GM12878 (cell line): ENCODE results near the gene ATP13A2. TPM values are rescaled to one million over a fixed set of nuclear protein-coding genes. Genes with fewer than 3 reads are reported as not detected.
A peak's percentile ranks its signal among the peaks of the same experiment; 100 is the strongest.

Experiments used
- ATAC-seq: fragments of 200-7000 bp; cut with Tn5 transposase; 3 replicates; pipeline ENCODE4 v1.9.1; 2020; ENCODE audit warnings: mild to moderate bottlenecking, moderate library complexity
- BruUV-seq: library from RNA; stranded (reverse); fragments of 400-500 nt; replicated peaks from 2 replicates; lab custom pipeline; 2021; lab: Mats Ljungman, UMichigan
- CTCF ChIA-PET: fragments of 300-600 bp; sonication (Branson Sonifier 250); formaldehyde crosslinking; extraction: SDS; loops from one replicate; lab custom pipeline; 2021; ENCODE audit warnings: inconsistent platforms; lab: Yijun Ruan, JAX
- POLR2A ChIA-PET: fragments of 350-600 bp; formaldehyde crosslinking; extraction: SDS; loops from one replicate; lab custom pipeline; 2021; ENCODE audit warnings: inconsistent platforms; lab: Charles Lee
- RAD21 ChIA-PET: fragments of 300-600 bp; sonication (Branson Sonifier 250); formaldehyde crosslinking; loops from one replicate; lab custom pipeline; 2023; ENCODE audit warnings: antibody characterized with exemption; ENCODE audit not compliant: unreplicated experiment; lab: Charles Lee
- SMC1A ChIA-PET: fragments of 300-600 bp; sonication (Branson Sonifier 250); formaldehyde crosslinking; loops from one replicate; lab custom pipeline; 2023; ENCODE audit not compliant: unreplicated experiment, uncharacterized antibody; lab: Charles Lee
- DNase-seq: peaks from one replicate; pipeline ENCODE4 v3.0.0-alpha.2; 2011; ENCODE audit warnings: low read depth, low spot score
- FAIRE-seq: peaks from 3 replicates; lab custom pipeline; 2011; peaks lifted over from hg19 to GRCh38; lab: Jason Lieb, UNC
- H2AFZ ChIP-seq: 2 replicates; pipeline ENCODE4 v1.6.0; 2011; ENCODE audit warnings: low read depth, low read length, control low read depth; ENCODE audit not compliant: control insufficient read depth
- H3K27ac ChIP-seq: 2 replicates; pipeline ENCODE4 v1.5.1; 2011; ENCODE audit warnings: control low read depth; ENCODE audit not compliant: control insufficient read depth, insufficient read depth
- H3K27me3 ChIP-seq, 2 experiments: replicated peaks in 1 of 2; 2 replicates each; pipeline versions ENCODE4 v1.6.0 to v1.6.1; 2011; ENCODE audit warnings: low read length in 1 of 2; ENCODE audit not compliant: control insufficient read depth in 2 of 2, insufficient read depth in 2 of 2
- H3K36me3 ChIP-seq, 2 experiments: 2 replicates each; pipeline ENCODE4 v1.5.1; 2011; ENCODE audit warnings: low read length in 1 of 2; ENCODE audit not compliant: control insufficient read depth in 2 of 2, insufficient read depth in 2 of 2
- H3K4me1 ChIP-seq: 2 replicates; pipeline ENCODE4 v1.6.1; 2011; ENCODE audit warnings: mild to moderate bottlenecking, low read length, moderate library complexity, mixed read lengths; ENCODE audit not compliant: control insufficient read depth, insufficient read depth
- H3K4me2 ChIP-seq: 2 replicates; pipeline ENCODE4 v1.6.0; 2011; ENCODE audit warnings: control low read depth; ENCODE audit not compliant: control insufficient read depth, insufficient read depth
- H3K4me3 ChIP-seq: fragments of 200-600 bp; sonication (generic); 2 replicates; pipeline ENCODE4 v1.5.1; 2016
- H3K79me2 ChIP-seq: 2 replicates; pipeline ENCODE4 v1.6.0; 2011; ENCODE audit warnings: low read length; ENCODE audit not compliant: control insufficient read depth, insufficient read depth
- H3K9ac ChIP-seq: 2 replicates; pipeline ENCODE4 v1.8.0; 2011; ENCODE audit warnings: low read length, control low read depth, mixed read lengths; ENCODE audit not compliant: control insufficient read depth, insufficient read depth
- H3K9me3 ChIP-seq: replicated peaks from 3 replicates; pipeline ENCODE4 v1.5.1; 2011; ENCODE audit warnings: mild to moderate bottlenecking, low read length; ENCODE audit not compliant: control insufficient read depth, insufficient read depth
- H4K20me1 ChIP-seq: 2 replicates; pipeline ENCODE4 v1.6.0; 2011; ENCODE audit not compliant: control insufficient read depth, insufficient read depth
- BHLHE40 ChIP-seq, 2 experiments: fragments of 450-650 bp in 1 of 2; IDR thresholded peaks; 2 replicates each; pipeline ENCODE4 v1.6.1; 2011 to 2017; ENCODE audit warnings: low read depth in 2 of 2, borderline replicate concordance in 1 of 2, improper control_type of control experiment in 1 of 2, low read length in 1 of 2, mild to moderate bottlenecking in 1 of 2
- CEBPB ChIP-seq, 2 experiments: fragments of 150-350 bp in 1 of 2; IDR thresholded peaks; 2 replicates each; pipeline ENCODE4 v1.6.1; 2012 to 2014; ENCODE audit warnings: low read depth in 2 of 2, low read length in 2 of 2, borderline replicate concordance in 1 of 2, inconsistent platforms in 1 of 2
- CTCF ChIP-seq, 3 experiments: IDR thresholded peaks in 2 of 3; conservative IDR thresholded peaks in 1 of 3; 2 replicates each; pipeline ENCODE4 v1.5.1; 2011; ENCODE audit warnings: low read depth in 3 of 3, low read length in 3 of 3, mild to moderate bottlenecking in 3 of 3, control low read depth in 2 of 3, moderate library complexity in 2 of 3, inconsistent platforms in 1 of 3, mixed read lengths in 1 of 3; ENCODE audit not compliant: control insufficient read depth in 2 of 3, insufficient read depth in 1 of 3; ENCODE audit errors: extremely low read depth in 1 of 3
- EED ChIP-seq: sonication (generic); IDR thresholded peaks from 2 replicates; pipeline ENCODE4 v1.6.1; 2016; ENCODE audit warnings: antibody characterized with exemption, low read depth
- ETV6 ChIP-seq, 2 experiments: fragments of 450-650 bp in 1 of 2; IDR thresholded peaks in 1 of 2; conservative IDR thresholded peaks in 1 of 2; 2 replicates each; pipeline ENCODE4 v1.6.1; 2014; ENCODE audit warnings: antibody characterized with exemption in 1 of 2, borderline replicate concordance in 1 of 2, low read depth in 1 of 2, mild to moderate bottlenecking in 1 of 2, moderate library complexity in 1 of 2
- GABPA ChIP-seq: IDR thresholded peaks from 2 replicates; pipeline ENCODE4 v1.6.1; 2014; ENCODE audit warnings: antibody characterized with exemption, low read depth, mild to moderate bottlenecking, inconsistent platforms
- HDAC6 ChIP-seq: fragments of 200-600 bp; sonication (generic); IDR thresholded peaks from one replicate; pipeline ENCODE4 v1.8.0; 2017; ENCODE audit warnings: antibody characterized with exemption; ENCODE audit not compliant: unreplicated experiment
- JUND ChIP-seq: IDR thresholded peaks from 2 replicates; pipeline ENCODE4 v1.6.1; 2012; ENCODE audit warnings: low read depth, mild to moderate bottlenecking, low read length, improper control_type of control experiment, moderate library complexity
- PAX8 ChIP-seq: fragments of 450-650 bp; IDR thresholded peaks from 2 replicates; pipeline ENCODE4 v1.6.1; 2017; ENCODE audit warnings: mild to moderate bottlenecking, moderate library complexity
- POU2F2 ChIP-seq: IDR thresholded peaks from 3 replicates; pipeline ENCODE4 v1.6.1; 2011; ENCODE audit warnings: low read depth, mild to moderate bottlenecking, low read length, borderline replicate concordance
- RBBP5 ChIP-seq: fragments of 200-600 bp; sonication (generic); conservative IDR thresholded peaks from 2 replicates; pipeline ENCODE4 v1.6.1; 2016
- RUNX3 ChIP-seq: IDR thresholded peaks from 2 replicates; pipeline ENCODE4 v1.6.1; 2012; ENCODE audit warnings: low read length, inconsistent platforms
- SIX5 ChIP-seq: IDR thresholded peaks from 2 replicates; pipeline ENCODE4 v1.6.1; 2011; ENCODE audit warnings: mild to moderate bottlenecking, low read depth, low read length, moderate library complexity; ENCODE audit not compliant: severe bottlenecking
- SP1 ChIP-seq: IDR thresholded peaks from one replicate; pipeline ENCODE4 v1.6.1; 2011; ENCODE audit warnings: low read depth, low read length
- SREBF2 ChIP-seq: IDR thresholded peaks from 2 replicates; pipeline ENCODE4 v1.6.1; 2012; ENCODE audit warnings: mild to moderate bottlenecking, low read length
- YY1 ChIP-seq: IDR thresholded peaks from 2 replicates; pipeline ENCODE4 v1.6.1; 2011; ENCODE audit warnings: low read depth, mild to moderate bottlenecking, low read length
- ZNF274 ChIP-seq: IDR thresholded peaks from one replicate; pipeline ENCODE4 v1.8.0; 2011; ENCODE audit not compliant: insufficient read length, insufficient read depth
- WGBS: methylation state at CpG from one replicate; pipeline ENCODE4 v1.1.6; 2016; ENCODE audit warnings: low lambda C conversion rate; ENCODE audit not compliant: insufficient replicate concordance, insufficient coverage; ENCODE audit errors: missing lambda C conversion rate; 5-methylcytosine and 5-hydroxymethylcytosine counted together
- in situ Hi-C: fragments of 300-500 bp; cut with MboI; formaldehyde crosslinking; loops from 9 replicates; pipeline ENCODE4 v1.14.3; 2018; ENCODE audit warnings: mixed read lengths
- intact Hi-C: fragments of 100-400 bp; cut with micrococcal nuclease; formaldehyde crosslinking; loops from one replicate; pipeline ENCODE4 v1.14.2; 2022; ENCODE audit not compliant: unreplicated experiment
- polyA plus RNA-seq, 11 experiments: library from polyadenylated mRNA; depleted of rRNA in 4 of 11; unstranded in 6 of 11; stranded (reverse) in 5 of 11; fragments of >200 nt; fragmentation: Nextera tagmentation in 4 of 11; fragmentation: Illumina TruSeq in 1 of 11; extraction: Ambion mirVana in 4 of 11; extraction: Trizol in 1 of 11; gene quantifications; 1 replicate in 1 of 11; 2 replicates in 10 of 11; pipeline versions ENCODE4 v1.2.1 to v1.2.3, GENCODE V29; 2011 to 2016; ENCODE audit warnings: inconsistent platforms in 2 of 11, missing spikeins in 2 of 11, low read depth in 1 of 11
- total RNA-seq, 4 experiments: library from RNA; depleted of rRNA in 3 of 4; stranded (reverse); fragments of >200 nt in 3 of 4; fragmentation: Illumina TruSeq in 1 of 4; extraction: Trizol in 1 of 4; gene quantifications; 2 replicates each; pipeline versions ENCODE4 v1.2.1 to v1.2.3, GENCODE V29; 2013 to 2021

The ATP13A2 gene
- total and polyA plus RNA-seq, 10 of the 15 experiments (the other 5 are each of a cell fraction or from before 2014, with no cell fraction given) = 0.24 to 30.5 (median 8.0) TPM

DNA sequence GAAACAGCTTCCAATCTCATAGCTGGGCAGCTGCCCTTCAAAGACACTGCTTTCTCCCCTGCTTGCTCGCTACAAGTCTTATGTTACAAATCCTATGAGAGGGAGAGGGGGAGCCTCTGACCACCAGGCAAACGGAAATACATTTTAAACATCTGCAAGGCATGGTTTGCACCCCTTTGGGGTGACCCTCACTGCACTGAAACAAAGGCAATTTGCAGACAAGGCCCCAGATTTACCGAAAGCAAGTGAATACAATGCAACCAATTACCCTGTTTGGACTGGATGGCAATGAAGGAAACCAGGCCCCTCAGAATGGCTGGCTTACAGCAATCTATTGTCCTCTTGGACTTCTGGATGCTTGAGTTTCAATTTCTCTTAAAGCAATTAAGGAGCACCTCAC, 11.8 kb upstream of the ATP13A2 start:
- H3K27me3 ChIP-seq = no peaks in the 10 kb centered on the region
- 95% methylated on average over 3 of the region's 3 CpGs for WGBS
- H4K20me1 ChIP-seq = no peaks in the 10 kb centered on the region
- peaks cover 30% of the 10 kb centered on the region for H3K4me1 ChIP-seq
- no peak overlapping the region for H2AFZ ChIP-seq
- in situ Hi-C loops (no loop called here), intact Hi-C loops (no loop called here)
- no peak for ATAC-seq
- ChIA-PET RAD21 (no interaction called here), SMC1A (interaction anchor here (0.9 to 2.0 kb wide), 5 partner anchors 10 to 37 kb away, joined by 3 to 8 read pairs (median 5); no protein-coding TSS in a partner anchor), CTCF (interaction anchor here (1.0 to 1.7 kb wide), 3 partner anchors 23 to 403 kb away, joined by 4 to 9 read pairs (median 6); no protein-coding TSS in a partner anchor), POLR2A (no interaction called here)
- TF ChIP-seq BHLHE40 (IDR thresholded peaks at IDR 0.05; ENCODE audit: borderline replicate concordance in 1 of 2, low read depth in 2 of 2, low read length in 1 of 2) (no peak), CTCF (IDR thresholded peaks at IDR 0.05 in 2 of 3, conservative IDR thresholded peaks at IDR 0.05 in 1 of 3; ENCODE audit: control insufficient read depth in 2 of 3, extremely low read depth in 1 of 3, insufficient read depth in 1 of 3, low read depth in 3 of 3, low read length in 3 of 3) (no peak), RUNX3 (no peak), SREBF2 (no peak), SP1 (no peak), RBBP5 (no peak), YY1 (no peak), ETV6 (conservative IDR thresholded peaks at IDR 0.05 in 1 of 2, IDR thresholded peaks at IDR 0.05 in 1 of 2; ENCODE audit: borderline replicate concordance in 1 of 2, low read depth in 1 of 2) (no peak), SIX5 (no peak), JUND (no peak), PAX8 (no peak), EED (no peak), CEBPB (IDR thresholded peaks at IDR 0.05; ENCODE audit: borderline replicate concordance in 1 of 2, low read depth in 2 of 2, low read length in 2 of 2) (no peak), ZNF274 (no peak), GABPA (no peak), HDAC6 (no peak), POU2F2 (no peak)
- no peak overlapping the region for H3K4me3 ChIP-seq
- H3K79me2 ChIP-seq = no peaks in the 10 kb centered on the region
- no TSS peak for BruUV-seq
- DNase-seq = no peak
- H3K27ac ChIP-seq = peak overlapping the region; percentile 6; the same call in 1 of the 2 replicates
- no peak overlapping the region for H3K9ac ChIP-seq
- H3K4me2 ChIP-seq = no peak overlapping the region
- FAIRE-seq = no peak
- H3K36me3 ChIP-seq = peaks cover 26 to 51% of the 10 kb centered on the region in 2 experiments
- no peaks in the 10 kb centered on the region for H3K9me3 ChIP-seq
